Esophagus squamous epithelium (tissue), 5 donors: ENCODE measurements around the gene AJUBA. TPM values are rescaled to one million over a fixed set of nuclear protein-coding genes. Genes with fewer than 3 reads are reported as not detected.
A peak's percentile ranks its signal among the peaks of the same experiment; 100 is the strongest.

Source experiments
- DNase-seq: peaks from one replicate; lab custom pipeline; 2025; lab: John Stamatoyannopoulos, UW
- H3K27ac ChIP-seq, 4 donors: fragments of 200-600 bp; sonication (generic); one replicate each; pipeline ENCODE4 v1.5.1; 2016 to 2019; ENCODE audit warnings: mild to moderate bottlenecking in 1 of 4
- H3K27me3 ChIP-seq, 4 donors: fragments of 200-600 bp; sonication (generic); 1 replicate in 3 of 4; 2 replicates in 1 of 4; pipeline versions ENCODE4 v1.5.1 to v1.6.0; 2017 to 2021; ENCODE audit warnings: antibody characterized with exemption in 1 of 4
- H3K36me3 ChIP-seq, 3 donors: fragments of 200-600 bp; sonication (generic); one replicate each; pipeline ENCODE4 v1.5.1; 2016 to 2019
- H3K4me1 ChIP-seq, 3 donors: fragments of 200-600 bp; sonication (generic); one replicate each; pipeline ENCODE4 v1.5.1; 2017 to 2019
- H3K4me3 ChIP-seq, 4 donors: fragments of 200-600 bp; sonication (generic); 1 replicate in 3 of 4; 2 replicates in 1 of 4; pipeline ENCODE4 v1.5.1; 2016 to 2019; ENCODE audit warnings: mild to moderate bottlenecking in 2 of 4, moderate library complexity in 1 of 4
- H3K9me3 ChIP-seq, 3 donors: fragments of 200-600 bp; sonication (generic); one replicate each; pipeline ENCODE4 v1.5.1; 2016 to 2019
- CTCF ChIP-seq, 6 experiments: fragments of 450-650 bp in 4 of 6; fragments of 200-600 bp in 2 of 6; sonication (generic) in 2 of 6; IDR thresholded peaks; one replicate each; pipeline ENCODE4 v1.5.1; 2016 to 2019; ENCODE audit warnings: antibody characterized with exemption in 6 of 6, mild to moderate bottlenecking in 4 of 6, moderate library complexity in 4 of 6
- POLR2A ChIP-seq, 4 donors: fragments of 450-650 bp; IDR thresholded peaks; one replicate each; pipeline ENCODE4 v1.6.1; 2017; ENCODE audit warnings: antibody characterized with exemption in 4 of 4, mild to moderate bottlenecking in 4 of 4, moderate library complexity in 3 of 4
- WGBS, 2 donors: methylation state at CpG; one replicate each; pipeline ENCODE4 v1.1.5; 2018; 5-methylcytosine and 5-hydroxymethylcytosine counted together
- intact Hi-C: fragments of 100-400 bp; cut with DNase I; formaldehyde crosslinking; loops from one replicate; pipeline ENCODE4 v1.15.0; 2022
- total RNA-seq, 4 donors: library from RNA; depleted of rRNA; stranded (reverse); fragments of >200 nt; gene quantifications; one replicate each; pipeline ENCODE4 v1.1.0, GENCODE V29; 2016
- donor health status: DM: yes; HTN: yes; CAD: no.

AJUBA gene
- total RNA-seq, 4 donors from 2014 or later = 31.3 to 44.3 (median 34.5) TPM

- H3K4me3 ChIP-seq = no peak overlapping the region
- WGBS, 2 donors = 77 to 87% methylated on average over 6 to 8 of the region's 8 CpGs
- H3K4me1 ChIP-seq = peaks cover 0 to 8% (median 0%) of the 10 kb centered on the region in 3 donors
- peaks cover 0 to 39% (median 3%) of the 10 kb centered on the region in 3 donors for H3K36me3 ChIP-seq
- no peak for TF ChIP-seq CTCF (IDR thresholded peaks at IDR 0.05)
- no peak for TF ChIP-seq POLR2A (IDR thresholded peaks at IDR 0.05)
- H3K27ac ChIP-seq = no peak overlapping the region
- intact Hi-C loops = no loop called here
- no peaks in the 10 kb centered on the region for H3K9me3 ChIP-seq
- no peaks in the 10 kb centered on the region for H3K27me3 ChIP-seq
- no peak for DNase-seq
Observed at GRCh38 chr14:22991852-22992251, 9.5 kb upstream of the AJUBA start.

- no peaks in the 10 kb centered on the region for H3K27me3 ChIP-seq
- H3K27ac ChIP-seq = no peak overlapping the region
- no peak for TF ChIP-seq POLR2A (IDR thresholded peaks at IDR 0.05)
- no peak for TF ChIP-seq CTCF (IDR thresholded peaks at IDR 0.05)
- intact Hi-C loops = loop anchor here (5.0 kb wide), 1 partner anchor 70 kb away; the partner anchor contains the start of gene CDH24
- H3K9me3 ChIP-seq = no peaks in the 10 kb centered on the region
- 77 to 83% methylated on average over 7 to 8 of the region's 8 CpGs for WGBS, 2 donors
- no peak overlapping the region for H3K4me3 ChIP-seq
- peaks cover 0 to 39% (median 3%) of the 10 kb centered on the region in 3 donors for H3K36me3 ChIP-seq
- H3K4me1 ChIP-seq = peaks cover 0 to 17% (median 0%) of the 10 kb centered on the region in 3 donors
- DNase-seq = no peak
Observed at GRCh38 chr14:22987291-22987690, 4.9 kb upstream of the AJUBA start.

GRCh38 chr14:22986508-22987054 is 4.2 kb upstream of the AJUBA start:
- H3K4me3 ChIP-seq = no peak overlapping the region
- no peak for TF ChIP-seq POLR2A (IDR thresholded peaks at IDR 0.05)
- peak; percentile 83 to 92 (median 91) for TF ChIP-seq CTCF (IDR thresholded peaks at IDR 0.05)
- peak; percentile 19 for DNase-seq
- H3K4me1 ChIP-seq = peaks cover 0 to 24% (median 0%) of the 10 kb centered on the region in 3 donors
- peaks cover 0 to 7% (median 0%) of the 10 kb centered on the region in 4 donors for H3K27me3 ChIP-seq
- intact Hi-C loops = loop anchor here (5.0 kb wide), 1 partner anchor 71 kb away; the partner anchor contains the start of gene CDH24
- 18 to 25% methylated on average over 5 of the region's 5 CpGs for WGBS, 2 donors
- peaks cover 0 to 38% (median 3%) of the 10 kb centered on the region in 3 donors for H3K36me3 ChIP-seq
- H3K9me3 ChIP-seq = no peaks in the 10 kb centered on the region
- no peak overlapping the region for H3K27ac ChIP-seq

- TF ChIP-seq CTCF (IDR thresholded peaks at IDR 0.05) (no peak), POLR2A (IDR thresholded peaks at IDR 0.05) (no peak)
- no peak for DNase-seq
- intact Hi-C loops = loop anchor here (5.0 kb wide), 1 partner anchor 71 kb away; the partner anchor contains the start of gene CDH24
- peaks cover 0 to 12% (median 0%) of the 10 kb centered on the region in 4 donors for H3K27me3 ChIP-seq
- peaks cover 0 to 30% (median 0%) of the 10 kb centered on the region in 3 donors for H3K4me1 ChIP-seq
- no peak overlapping the region for H3K4me3 ChIP-seq
- H3K27ac ChIP-seq = no peak overlapping the region
- H3K36me3 ChIP-seq = peaks cover 0 to 32% (median 3%) of the 10 kb centered on the region in 3 donors
- 38 to 39% methylated on average over 2 of the region's 2 CpGs for WGBS, 2 donors
- H3K9me3 ChIP-seq = no peaks in the 10 kb centered on the region
Observed at GRCh38 chr14:22985894-22986507, 3.6 kb upstream of the AJUBA start.
